ENCODE data around the gene CUTA.

The CUTA gene

GRCh38 chr6:33420491-33421343 lies 2.8 kb upstream of the CUTA start:
- peak in 1 of 2 experiments; percentile 14 for DNase-seq

- DNase-seq = peak in 1 of 2 experiments; percentile 15
These were observed 1.9 kb upstream of the CUTA start, which contains the start of gene SYNGAP1 for GRCh38 chr6:33419580-33420490. TSS of gene SYNGAP1 (plus strand) at chr6:33420065. CDS start at chr6:33420265, 200 bp downstream.

GRCh38 chr6:33418690-33419291 lies 884 bp upstream of the CUTA start:
- no peak for DNase-seq

- DNase-seq = no peak
These were observed 592 bp downstream of the CUTA start for GRCh38 chr6:33417128-33417902.

DNA sequence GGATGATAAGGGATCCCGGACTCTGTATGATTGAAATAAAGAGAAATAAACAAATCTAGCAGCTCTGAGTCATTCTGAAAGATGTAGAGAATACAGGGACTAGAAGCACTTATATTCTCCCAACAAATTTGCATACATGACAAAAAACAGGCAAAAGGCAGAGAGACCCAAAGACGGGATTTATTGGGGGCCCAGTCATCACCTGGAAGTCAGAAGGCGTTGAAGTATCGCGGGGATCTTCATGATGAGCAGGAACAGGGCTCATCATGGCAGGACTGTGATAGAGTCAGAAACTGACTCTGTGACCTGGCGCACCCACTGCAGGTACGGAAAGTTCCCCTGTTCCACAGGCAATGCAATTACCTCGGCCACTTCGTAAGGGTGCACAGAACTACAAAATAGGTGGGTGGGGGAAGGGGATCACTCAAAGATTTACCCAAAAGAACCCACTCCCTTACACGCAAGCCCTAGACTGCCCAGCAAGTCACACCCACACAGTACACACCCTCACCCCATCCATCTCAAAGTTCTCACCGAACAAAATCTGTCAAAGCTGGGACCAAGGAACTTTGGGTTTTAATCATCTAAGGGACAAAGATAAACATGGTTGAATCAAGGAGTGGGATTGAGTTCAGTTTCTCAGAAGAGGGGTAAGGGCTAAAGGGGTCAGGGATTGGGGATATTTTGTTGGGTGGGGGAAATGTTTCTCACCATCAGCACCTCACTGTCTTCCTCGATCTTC lies 1.4 kb downstream of the CUTA start:
- DNase-seq = no peak

- DNase-seq = no peak
These were observed 2.1 kb downstream of the CUTA start for GRCh38 chr6:33415831-33416230.

- no peak for DNase-seq
These were observed 3.2 kb downstream of the CUTA start for GRCh38 chr6:33414592-33415271.

DNA sequence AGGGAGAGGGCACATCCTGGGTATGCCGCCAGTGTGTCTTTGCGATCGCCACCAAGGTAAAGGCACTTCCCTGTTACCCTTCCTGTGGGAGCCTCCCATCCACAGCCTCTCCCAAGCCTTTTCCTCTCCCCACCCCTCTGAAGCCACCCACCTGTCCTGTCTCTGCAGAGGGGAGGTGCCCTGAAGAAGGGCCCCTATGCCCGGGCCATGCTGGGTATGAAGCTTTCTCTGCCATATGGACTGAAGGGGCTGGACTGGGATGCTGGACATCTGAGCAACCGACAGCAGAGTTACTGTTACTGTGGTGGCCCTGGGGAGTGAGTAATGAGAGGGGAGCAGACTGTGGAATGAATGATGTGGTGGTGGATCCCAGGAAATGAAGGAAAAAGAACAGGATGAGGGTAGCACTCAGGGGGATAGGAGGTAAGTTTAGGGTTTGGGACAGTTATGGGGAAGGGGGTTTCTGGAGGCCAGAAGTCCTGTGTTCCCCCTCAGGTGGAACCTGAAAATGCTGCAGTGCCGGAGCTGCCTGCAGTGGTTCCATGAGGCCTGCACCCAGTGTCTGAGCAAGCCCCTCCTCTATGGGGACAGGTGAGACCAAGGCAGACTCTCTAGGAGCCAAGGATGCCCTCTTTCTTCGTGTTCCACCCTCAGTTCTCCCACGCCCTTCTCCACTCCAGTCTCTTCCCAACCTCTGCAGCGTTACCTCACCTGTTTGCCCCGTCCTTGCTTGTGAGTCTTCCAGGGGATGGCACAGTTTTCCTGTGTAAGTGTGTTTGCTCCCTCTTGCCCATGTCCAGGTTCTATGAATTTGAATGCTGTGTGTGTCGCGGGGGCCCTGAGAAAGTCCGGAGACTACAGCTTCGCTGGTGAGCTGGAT lies 4.4 kb downstream of the CUTA start:
- DNase-seq = no peak

- no peak for DNase-seq
These were observed 5.5 kb downstream of the CUTA start for GRCh38 chr6:33412140-33413009.

DNA sequence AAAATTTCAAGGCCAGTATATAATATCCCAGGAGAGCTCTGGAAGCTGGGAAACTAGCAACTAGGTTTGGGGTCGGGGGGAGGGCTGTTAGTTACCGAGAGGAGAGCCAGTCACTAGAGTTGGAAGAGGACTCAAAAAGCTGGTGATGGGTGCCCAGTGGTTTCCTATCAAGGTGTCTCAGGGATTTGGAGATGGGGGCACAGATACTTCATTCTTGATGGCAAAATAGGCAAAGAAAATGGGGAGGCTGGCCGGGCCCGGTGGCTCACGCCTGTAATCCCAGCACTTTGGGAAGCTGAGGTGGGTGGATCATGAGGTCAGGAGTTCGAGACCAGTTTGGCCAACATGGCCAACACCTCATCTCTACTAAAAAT lies 6.3 kb downstream of the CUTA start:
- no peak for DNase-seq

- peak; percentile 67 to 80 for DNase-seq
These were observed 6.9 kb downstream of the CUTA start, which contains the start of gene PHF1 for GRCh38 chr6:33410711-33411631. TSS of gene PHF1 (plus strand) at chr6:33411014. CDS start at chr6:33412264, 1,250 bp downstream.

GRCh38 chr6:33410050-33410710 lies 7.7 kb downstream of the CUTA start:
- peak; percentile 96 to 98 for DNase-seq

DNA sequence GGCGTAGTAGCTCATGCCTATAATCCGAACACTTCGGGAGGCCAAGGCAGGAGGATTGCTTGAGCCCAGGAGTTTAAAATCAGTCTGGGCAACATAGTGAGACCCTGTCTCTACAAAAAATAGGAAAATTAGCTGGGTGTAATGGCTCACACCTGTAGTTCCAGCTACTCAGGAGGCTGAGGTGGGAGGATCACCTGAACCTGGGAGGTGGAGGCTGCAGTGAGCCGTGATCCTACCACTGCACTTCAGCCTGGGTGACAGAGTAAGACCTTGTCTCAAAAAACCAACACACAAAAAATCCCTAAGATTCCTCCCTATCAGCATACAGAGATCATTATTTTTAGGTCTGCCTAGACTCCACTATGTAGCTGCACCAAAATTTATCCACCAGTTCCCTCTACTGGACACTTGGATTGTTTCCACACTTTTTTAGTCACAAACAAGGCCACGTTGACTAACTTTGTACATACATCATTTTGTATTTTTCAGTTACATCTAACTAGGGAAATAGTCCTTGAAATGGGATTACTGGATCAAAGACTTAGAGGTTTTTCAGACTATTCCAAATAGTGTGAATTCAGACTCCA lies 10.7 kb downstream of the CUTA start:
- DNase-seq = no peak

GRCh38 chr6:33406126-33406525 lies 11.8 kb downstream of the CUTA start:
- DNase-seq = no peak

GRCh38 chr6:33405386-33405940 lies 12.4 kb downstream of the CUTA start:
- no peak for DNase-seq

- no peak for DNase-seq
These were observed 13.0 kb downstream of the CUTA start for GRCh38 chr6:33404884-33405283.

All from NCI-H2081 (cell line).